Tibial artery (tissue), 4 donors: ENCODE results near the gene FAM50B.

Experiments
- DNase-seq, 2 donors: peaks; one replicate each; pipeline ENCODE4 v3.0.0-alpha.2; 2019
- H3K27ac ChIP-seq, 2 donors: fragments of 200-600 bp; sonication (generic) in 1 of 2; 1 replicate in 1 of 2; 2 replicates in 1 of 2; pipeline ENCODE4 v1.5.1; 2018 to 2019; ENCODE audit warnings: mild to moderate bottlenecking in 1 of 2
- H3K27me3 ChIP-seq, 2 donors: fragments of 200-600 bp; sonication (generic) in 1 of 2; one replicate each; pipeline versions ENCODE4 v1.5.1 to v1.6.0; 2016 to 2019
- H3K36me3 ChIP-seq, 3 donors: fragments of 200-600 bp; sonication (generic) in 2 of 3; one replicate each; pipeline ENCODE4 v1.5.1; 2016 to 2019; ENCODE audit warnings: mild to moderate bottlenecking in 2 of 3
- H3K4me1 ChIP-seq, 4 donors: fragments of 200-600 bp; sonication (generic) in 2 of 4; 1 replicate in 3 of 4; 2 replicates in 1 of 4; pipeline ENCODE4 v1.5.1; 2016 to 2019
- H3K4me3 ChIP-seq, 2 donors: fragments of 200-600 bp; sonication (generic) in 1 of 2; 1 replicate in 1 of 2; 2 replicates in 1 of 2; pipeline ENCODE4 v1.5.1; 2018 to 2019; ENCODE audit warnings: mild to moderate bottlenecking in 2 of 2
- H3K9me3 ChIP-seq, 3 donors: fragments of 200-600 bp; sonication (generic) in 1 of 3; one replicate each; pipeline ENCODE4 v1.5.1; 2016 to 2019
- intact Hi-C: fragments of 100-400 bp; cut with DNase I; formaldehyde crosslinking; loops from one replicate; pipeline ENCODE4 v1.15.0; 2023; ENCODE audit warnings: low total_unique reads
- TF ChIP-seq, protein P1 (sequence below), 2 experiments: fragments of 200-600 bp in 1 of 2; fragments of 450-650 bp in 1 of 2; IDR thresholded peaks; one replicate each; pipeline ENCODE4 v1.5.1; 2017 to 2019; ENCODE audit warnings: antibody characterized with exemption in 2 of 2, mild to moderate bottlenecking in 1 of 2, moderate library complexity in 1 of 2

FAM50B gene

DNA sequence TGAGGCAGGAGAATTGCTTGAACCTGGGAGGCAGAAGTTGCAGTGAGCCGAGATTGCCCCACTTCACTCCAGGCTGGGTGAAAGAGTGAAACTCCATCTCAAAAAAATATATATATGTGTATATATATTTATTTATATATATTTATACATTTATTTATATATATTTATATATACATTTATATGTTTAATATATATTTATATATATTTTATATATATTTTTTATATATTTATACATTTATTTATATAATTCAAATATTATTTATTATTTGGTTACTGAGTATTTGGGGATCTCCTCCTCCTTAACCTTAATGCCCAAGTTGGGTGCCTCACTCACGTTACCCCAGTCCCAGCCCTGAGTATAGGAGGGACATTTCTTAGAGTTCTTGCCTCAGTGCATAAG is 2.7 kb downstream of the FAM50B start:
- Histone ChIP-seq H3K27ac (no peak overlapping the region), H3K4me3 (no peak overlapping the region), H3K4me1 (peaks cover 0 to 47% (median 10%) of the 10 kb centered on the region in 4 donors), H3K9me3 (no peaks in the 10 kb centered on the region), H3K27me3 (no peaks in the 10 kb centered on the region), H3K36me3 (peaks cover 0 to 4% (median 0%) of the 10 kb centered on the region in 3 donors)
- TF ChIP-seq, protein P1, sequence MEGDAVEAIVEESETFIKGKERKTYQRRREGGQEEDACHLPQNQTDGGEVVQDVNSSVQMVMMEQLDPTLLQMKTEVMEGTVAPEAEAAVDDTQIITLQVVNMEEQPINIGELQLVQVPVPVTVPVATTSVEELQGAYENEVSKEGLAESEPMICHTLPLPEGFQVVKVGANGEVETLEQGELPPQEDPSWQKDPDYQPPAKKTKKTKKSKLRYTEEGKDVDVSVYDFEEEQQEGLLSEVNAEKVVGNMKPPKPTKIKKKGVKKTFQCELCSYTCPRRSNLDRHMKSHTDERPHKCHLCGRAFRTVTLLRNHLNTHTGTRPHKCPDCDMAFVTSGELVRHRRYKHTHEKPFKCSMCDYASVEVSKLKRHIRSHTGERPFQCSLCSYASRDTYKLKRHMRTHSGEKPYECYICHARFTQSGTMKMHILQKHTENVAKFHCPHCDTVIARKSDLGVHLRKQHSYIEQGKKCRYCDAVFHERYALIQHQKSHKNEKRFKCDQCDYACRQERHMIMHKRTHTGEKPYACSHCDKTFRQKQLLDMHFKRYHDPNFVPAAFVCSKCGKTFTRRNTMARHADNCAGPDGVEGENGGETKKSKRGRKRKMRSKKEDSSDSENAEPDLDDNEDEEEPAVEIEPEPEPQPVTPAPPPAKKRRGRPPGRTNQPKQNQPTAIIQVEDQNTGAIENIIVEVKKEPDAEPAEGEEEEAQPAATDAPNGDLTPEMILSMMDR (IDR thresholded peaks at IDR 0.05): no peak
- intact Hi-C loops: loop anchor here (10.0 kb wide), 1 partner anchor 143 kb away; no protein-coding TSS in a partner anchor
- DNase-seq: no peak

DNA sequence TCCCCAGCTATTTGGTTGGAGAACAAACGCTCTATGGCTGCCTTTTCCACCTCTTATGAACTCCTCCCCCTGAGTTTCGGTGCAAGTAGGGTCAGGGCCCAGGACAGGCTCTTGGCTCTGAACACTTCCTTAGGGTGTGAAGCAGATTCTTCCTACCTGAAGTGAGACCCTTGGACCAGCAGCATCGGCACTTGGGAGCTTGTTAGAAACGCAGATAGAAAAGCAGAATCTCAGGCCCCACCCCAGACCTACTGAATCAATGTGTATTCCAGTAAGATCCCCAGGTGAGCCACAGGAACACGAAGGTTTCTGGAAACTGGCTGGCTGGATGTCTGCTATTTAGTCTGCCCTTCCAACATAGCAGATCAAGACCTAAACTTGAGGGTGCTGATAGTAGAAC is 3.2 kb downstream of the FAM50B start:
- Histone ChIP-seq H3K27me3 (no peaks in the 10 kb centered on the region), H3K36me3 (peaks cover 0 to 4% (median 0%) of the 10 kb centered on the region in 3 donors), H3K4me3 (no peak overlapping the region), H3K27ac (no peak overlapping the region), H3K9me3 (no peaks in the 10 kb centered on the region), H3K4me1 (peaks cover 0 to 45% (median 10%) of the 10 kb centered on the region in 4 donors)
- intact Hi-C loops: loop anchor here (10.0 kb wide), 1 partner anchor 142 kb away; no protein-coding TSS in a partner anchor
- TF ChIP-seq, protein P1 (IDR thresholded peaks at IDR 0.05): no peak
- no peak for DNase-seq

GRCh38 chr6:3855866-3856265 is 6.7 kb downstream of the FAM50B start:
- H3K27me3 ChIP-seq: no peaks in the 10 kb centered on the region
- H3K9me3 ChIP-seq: peaks cover 0 to 6% (median 0%) of the 10 kb centered on the region in 3 donors
- no peak overlapping the region for H3K27ac ChIP-seq
- TF ChIP-seq, protein P1 (IDR thresholded peaks at IDR 0.05): no peak
- DNase-seq: no peak
- H3K36me3 ChIP-seq: peaks cover 0 to 4% (median 0%) of the 10 kb centered on the region in 3 donors
- H3K4me1 ChIP-seq: peaks cover 0 to 18% (median 0%) of the 10 kb centered on the region in 4 donors
- H3K4me3 ChIP-seq: no peak overlapping the region
- intact Hi-C loops: loop anchor here (10.0 kb wide), 1 partner anchor 139 kb away; no protein-coding TSS in a partner anchor

DNA sequence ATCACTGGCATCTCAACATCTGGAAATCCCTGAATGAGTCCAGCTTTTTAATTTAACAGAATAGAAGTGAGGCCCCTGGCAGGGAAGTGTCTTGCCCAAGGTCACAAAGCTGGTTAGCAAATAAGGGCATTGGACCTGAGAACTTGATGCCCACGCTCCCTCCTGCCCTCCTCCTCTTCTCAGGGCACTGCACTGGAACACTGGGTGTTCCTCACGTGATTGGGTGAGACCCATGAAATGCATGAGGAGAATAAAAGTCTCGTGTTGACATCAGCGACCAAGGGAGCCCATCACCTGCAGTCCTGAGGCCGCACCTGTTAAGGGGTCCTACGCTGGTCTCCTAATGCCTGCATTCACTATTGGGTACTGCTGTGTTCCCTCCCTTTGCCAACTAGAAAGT is 7.4 kb downstream of the FAM50B start:
- Histone ChIP-seq H3K27me3 (no peaks in the 10 kb centered on the region), H3K27ac (no peak overlapping the region), H3K9me3 (peaks cover 0 to 6% (median 0%) of the 10 kb centered on the region in 3 donors), H3K4me1 (peaks cover 0 to 13% (median 0%) of the 10 kb centered on the region in 4 donors), H3K4me3 (no peak overlapping the region), H3K36me3 (peaks cover 0 to 4% (median 0%) of the 10 kb centered on the region in 3 donors)
- TF ChIP-seq, protein P1 (IDR thresholded peaks at IDR 0.05): no peak
- intact Hi-C loops: loop anchor here (10.0 kb wide), 1 partner anchor 138 kb away; no protein-coding TSS in a partner anchor
- no peak for DNase-seq

DNA sequence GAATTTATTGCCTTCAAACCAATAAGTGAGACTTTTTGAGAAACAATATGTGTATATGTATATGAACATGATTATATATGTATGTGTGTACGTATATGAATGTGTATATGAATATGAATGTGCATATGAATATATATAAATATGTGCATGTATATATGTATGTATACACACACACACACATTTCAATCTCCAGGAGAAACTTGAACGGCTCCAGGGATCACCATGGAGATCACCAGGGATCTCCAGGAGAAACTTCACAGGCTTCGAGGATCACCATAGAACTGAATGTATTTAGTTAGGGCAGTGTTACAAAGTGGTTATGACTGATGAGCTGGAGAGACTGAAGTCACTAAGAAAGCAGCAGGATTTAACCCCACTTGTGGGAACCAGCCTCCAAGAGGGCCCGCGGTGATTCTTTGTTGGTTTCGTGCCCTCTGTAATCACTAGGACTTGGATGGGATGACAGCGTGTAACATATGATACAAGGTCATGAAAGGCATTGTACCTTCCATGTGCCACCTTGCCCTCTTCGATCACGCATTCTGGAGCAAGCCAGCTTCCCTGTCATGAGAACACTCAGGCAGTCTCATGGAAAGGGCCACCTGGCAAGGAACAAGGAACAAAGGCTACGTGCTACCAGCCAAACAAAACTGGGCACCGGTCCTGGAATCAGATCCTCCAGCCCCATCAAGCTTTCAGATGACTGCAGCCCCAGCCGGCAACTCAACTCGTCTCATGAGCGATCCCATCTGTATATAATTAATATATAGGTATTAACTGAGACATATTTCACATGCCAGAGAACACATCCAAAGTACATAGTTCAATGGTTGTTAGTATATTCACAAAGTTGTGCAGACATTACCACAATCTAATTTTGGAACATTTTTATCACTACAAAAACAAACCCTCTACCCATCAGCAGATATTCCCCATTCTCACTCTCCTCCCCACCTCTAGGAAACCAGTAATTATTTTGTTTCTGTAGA is 8.6 kb downstream of the FAM50B start:
- H3K36me3 ChIP-seq: peaks cover 0 to 4% (median 0%) of the 10 kb centered on the region in 3 donors

More for the DNA sequence above, 8.6 kb downstream of the FAM50B start:
- TF ChIP-seq, protein P1 (IDR thresholded peaks at IDR 0.05): no peak
- intact Hi-C loops: loop anchor here (10.0 kb wide), 1 partner anchor 137 kb away; no protein-coding TSS in a partner anchor
- Histone ChIP-seq H3K4me1 (peaks cover 0 to 13% (median 0%) of the 10 kb centered on the region in 4 donors), H3K9me3 (peaks cover 0 to 6% (median 0%) of the 10 kb centered on the region in 3 donors), H3K4me3 (no peak overlapping the region), H3K27ac (no peak overlapping the region), H3K27me3 (no peaks in the 10 kb centered on the region)
- no peak for DNase-seq
